Cerebellar nuclear complex (tissue), 1 donor: ENCODE data around the gene SUSD1.

Experiments
- DNase-seq, 2 experiments: peaks; one replicate each; lab custom pipeline; 2025; lab: John Stamatoyannopoulos, UW

The SUSD1 gene

GRCh38 chr9:112041536-112042243 lies 133.4 kb downstream of the SUSD1 start:
- DNase-seq = no peak

- no peak for DNase-seq
Measured at GRCh38 chr9:112041199-112041535, 133.9 kb downstream of the SUSD1 start.

GRCh38 chr9:112038017-112038408 lies 137.1 kb downstream of the SUSD1 start:
- no peak for DNase-seq

DNA sequence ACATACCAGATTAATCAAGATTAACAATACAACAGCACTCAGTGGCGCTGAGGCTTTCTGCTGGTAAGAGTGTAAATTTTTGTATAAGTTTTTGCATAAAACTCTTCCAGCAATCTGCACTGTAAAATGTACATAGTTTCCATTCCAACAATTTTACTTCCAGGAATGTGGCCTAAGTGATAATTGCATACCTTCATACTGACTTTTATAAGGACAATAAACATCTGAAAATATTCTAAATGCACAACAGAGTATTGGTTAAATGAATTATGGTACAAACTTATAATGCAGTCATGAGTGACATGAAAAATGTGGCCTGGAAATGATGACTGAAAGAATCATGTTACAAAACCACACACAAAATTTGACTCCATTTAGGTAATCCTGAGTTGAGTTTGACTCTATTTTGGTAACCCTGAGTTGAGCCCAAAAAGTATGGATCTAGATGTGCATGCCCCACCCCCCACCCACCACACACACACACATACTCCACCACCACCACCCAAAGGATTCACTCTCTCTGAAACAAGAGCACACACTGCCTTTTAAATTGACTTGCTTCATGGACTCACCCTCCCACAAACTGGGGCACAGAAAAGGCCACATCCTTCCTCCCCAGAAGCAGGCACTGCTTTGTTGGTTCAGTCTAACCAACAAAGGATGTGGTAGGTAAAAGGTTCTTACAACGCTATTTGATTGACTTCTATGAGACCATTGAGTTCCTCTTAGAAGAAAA lies 137.6 kb downstream of the SUSD1 start:
- DNase-seq = no peak

DNA sequence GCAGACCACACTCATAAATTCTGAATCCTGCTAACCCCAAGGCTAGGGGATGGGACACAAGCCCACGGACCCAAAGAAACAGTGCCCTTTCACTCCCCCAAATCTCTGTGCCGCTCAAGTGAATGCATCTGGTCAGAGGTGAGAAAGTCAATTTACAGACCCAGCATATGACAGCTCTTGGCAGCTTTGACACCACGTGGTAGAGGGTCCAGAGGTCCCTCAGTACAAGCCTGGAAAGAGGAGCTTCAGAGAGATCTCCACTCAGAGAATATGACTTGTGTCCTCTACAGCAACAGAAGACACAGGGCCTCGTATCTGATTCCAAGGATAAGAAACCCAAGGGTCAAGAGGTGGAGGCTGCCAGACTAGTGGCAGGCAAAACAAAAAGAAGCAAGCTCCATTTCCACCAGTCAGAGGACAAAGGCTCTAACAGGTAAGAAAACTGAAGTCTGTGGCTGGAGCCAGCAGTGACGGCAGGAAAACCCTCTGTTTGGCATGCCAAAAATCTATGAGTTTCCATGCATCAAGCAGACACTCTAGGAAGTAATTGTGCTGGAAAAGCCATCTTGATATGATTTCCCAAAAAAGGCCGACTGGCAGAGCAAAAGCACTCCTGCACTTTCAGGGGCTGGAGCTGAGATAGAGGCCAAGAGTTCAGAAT lies 139.8 kb downstream of the SUSD1 start:
- no peak for DNase-seq

- DNase-seq = no peak
Measured at GRCh38 chr9:112034216-112034611, 140.9 kb downstream of the SUSD1 start.

GRCh38 chr9:112033237-112034215 lies 141.6 kb downstream of the SUSD1 start:
- no peak for DNase-seq

DNA sequence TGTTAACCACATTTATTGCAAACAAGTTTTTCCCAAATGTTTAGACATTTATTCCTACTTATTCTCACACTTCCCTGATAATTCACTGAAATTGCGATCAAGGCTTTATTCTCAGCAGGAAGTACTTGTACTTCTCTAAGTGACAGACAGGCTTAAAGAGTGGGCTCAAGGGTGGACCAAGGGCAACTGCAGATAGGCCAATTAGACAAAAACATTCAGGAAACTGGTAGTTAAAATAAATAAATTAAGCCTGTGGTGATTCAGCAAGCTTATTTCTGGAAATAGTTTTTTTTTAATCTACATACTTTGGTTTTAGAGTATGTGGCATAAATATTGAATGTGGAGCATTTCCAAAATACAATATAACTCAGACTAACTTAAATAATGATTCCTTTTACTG lies 142.4 kb downstream of the SUSD1 start:
- no peak for DNase-seq

DNA sequence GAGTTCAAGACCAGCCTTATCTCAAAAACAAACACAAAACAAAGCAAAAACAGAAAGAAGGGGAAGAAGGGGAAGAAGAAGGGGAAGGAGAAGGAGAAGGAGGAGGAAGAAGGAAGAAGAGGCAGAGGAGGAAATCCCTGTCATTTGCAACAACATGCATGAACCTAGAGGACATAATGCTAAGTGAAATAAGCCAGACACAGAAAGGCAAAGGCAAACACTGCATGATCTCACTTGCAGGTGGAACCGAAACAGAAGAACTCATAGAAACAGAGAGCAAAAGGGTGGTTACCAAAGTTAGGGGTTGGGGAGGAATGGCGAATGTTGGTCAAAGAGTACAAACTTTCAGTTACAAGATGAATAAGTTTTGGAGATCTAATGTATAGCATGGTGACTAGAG lies 143.1 kb downstream of the SUSD1 start:
- no peak for DNase-seq

DNA sequence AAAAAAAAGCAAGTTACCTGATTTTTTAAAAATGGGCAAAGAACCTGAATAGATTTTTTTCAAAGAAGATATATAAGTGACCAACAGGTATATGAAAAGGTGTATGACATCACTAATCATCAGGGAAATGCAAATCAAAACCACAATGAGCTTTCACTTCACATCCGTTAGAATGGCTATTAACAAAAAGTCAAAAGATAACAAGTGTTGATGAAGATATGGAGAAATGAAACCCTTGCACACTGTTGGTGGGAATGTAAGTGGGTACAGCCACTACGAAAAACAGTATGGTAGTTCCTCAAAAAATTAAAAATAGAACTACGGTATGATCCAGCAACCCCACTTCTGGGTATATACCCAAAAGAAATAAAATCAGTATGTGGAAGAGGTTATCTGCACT lies 143.7 kb downstream of the SUSD1 start:
- no peak for DNase-seq

- no peak for DNase-seq
Measured at GRCh38 chr9:112029921-112030444, 145.1 kb downstream of the SUSD1 start.

- no peak for DNase-seq
Measured at GRCh38 chr9:112028242-112029221, 146.6 kb downstream of the SUSD1 start.

DNA sequence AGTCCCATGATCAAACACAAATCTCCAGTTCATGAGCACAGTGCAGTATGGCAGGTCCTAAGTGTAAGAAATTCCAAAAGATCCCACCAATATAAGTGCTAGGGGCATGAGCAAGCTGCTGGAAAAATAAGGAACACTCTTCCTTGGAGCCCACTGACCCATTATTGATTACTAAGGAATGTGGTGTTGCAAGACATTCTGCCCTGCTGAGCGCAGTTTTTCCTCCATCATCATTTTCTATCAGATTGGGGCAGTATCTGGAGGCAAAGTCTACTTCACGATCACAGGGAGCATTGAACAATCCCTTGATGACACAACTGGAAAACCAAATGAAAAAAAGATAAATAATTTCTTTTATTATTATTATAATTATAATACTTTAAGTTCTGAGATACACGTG lies 149.2 kb downstream of the SUSD1 start:
- DNase-seq = no peak

DNA sequence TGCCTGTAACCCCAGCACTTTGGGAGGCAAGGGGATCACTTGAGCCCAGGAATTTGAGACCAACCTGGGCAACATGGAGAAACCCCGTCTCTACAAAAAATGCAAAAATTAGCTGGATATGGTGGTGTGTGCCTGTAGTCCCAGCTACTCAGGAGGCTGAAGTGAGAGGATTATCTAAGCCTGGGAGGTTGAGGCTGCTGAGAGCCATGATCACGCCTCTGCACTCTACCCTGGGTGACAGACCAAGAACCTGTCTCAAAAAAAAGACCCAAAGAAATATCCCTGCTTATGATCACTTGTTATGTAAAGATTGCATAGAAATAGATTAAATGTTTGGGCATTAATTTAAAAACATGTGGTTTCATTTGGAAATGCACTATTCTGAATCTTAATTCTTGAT lies 153.4 kb downstream of the SUSD1 start:
- DNase-seq = no peak

GRCh38 chr9:112020680-112021596 lies 154.2 kb downstream of the SUSD1 start:
- DNase-seq = no peak

- DNase-seq = no peak
Measured at GRCh38 chr9:112017878-112018277, 157.2 kb downstream of the SUSD1 start.

DNA sequence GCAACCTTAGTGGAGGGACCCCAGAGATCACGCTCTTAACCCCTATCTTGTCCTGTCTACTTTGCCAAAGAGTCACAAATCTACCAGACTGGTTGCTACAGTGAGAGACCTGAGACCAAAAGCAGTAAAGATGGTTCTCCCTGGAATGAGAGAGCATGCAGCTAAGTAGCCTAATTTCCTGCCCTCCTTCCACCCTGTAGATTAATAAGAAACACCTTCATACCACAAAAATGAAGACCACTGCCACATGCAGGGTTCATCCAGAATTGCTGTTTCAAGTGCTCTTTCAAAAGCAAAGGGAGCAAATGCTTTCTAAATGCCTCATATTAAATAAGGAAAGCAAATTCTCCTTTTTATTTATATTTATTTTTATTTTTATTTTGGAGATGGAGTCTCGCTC lies 159.4 kb downstream of the SUSD1 start:
- no peak for DNase-seq

GRCh38 chr9:112015149-112015548 lies 159.9 kb downstream of the SUSD1 start:
- DNase-seq = no peak

DNA sequence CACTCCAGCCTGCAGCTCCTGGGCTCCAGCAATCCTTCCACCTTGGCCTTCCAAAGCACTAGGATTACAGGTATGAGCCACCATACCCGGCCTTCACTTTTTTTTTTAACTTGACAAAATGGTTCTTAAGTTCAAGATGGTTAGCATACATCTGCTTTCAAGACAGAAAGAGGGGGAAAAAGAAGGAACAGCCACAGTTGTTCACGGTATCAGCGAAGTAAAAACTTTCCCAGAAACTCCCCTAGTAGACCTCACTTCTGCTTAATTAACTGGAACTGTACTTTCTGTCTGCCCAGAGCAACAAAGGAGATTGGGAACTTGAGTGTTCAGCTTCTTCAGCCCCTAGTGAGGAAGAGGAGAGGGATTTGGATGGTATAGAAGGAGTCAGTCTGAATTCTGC lies 161.8 kb downstream of the SUSD1 start:
- no peak for DNase-seq
